HCT116 (cell line): ENCODE measurements around the gene TGFBR3. TPM values are rescaled to one million over a fixed set of nuclear protein-coding genes. Genes with fewer than 3 reads are reported as not detected.

Experiments used
- ATAC-seq: fragments of 200-7000 bp; cut with Tn5 transposase; 2 replicates; pipeline ENCODE4 v1.9.1; 2020; ENCODE audit warnings: mild to moderate bottlenecking, moderate library complexity
- BruUV-seq: library from RNA; stranded (reverse); fragments of 400-500 nt; replicated peaks from 2 replicates; lab custom pipeline; 2021; lab: Mats Ljungman, UMichigan
- CTCF ChIA-PET: fragments of 300-600 bp; sonication (Branson Sonifier 250); formaldehyde crosslinking; loops from one replicate; lab custom pipeline; 2021; ENCODE audit warnings: antibody characterized with exemption; lab: Charles Lee
- POLR2A ChIA-PET: fragments of 300-600, 350-600 bp; sonication (Branson Sonifier 250); formaldehyde crosslinking; loops from one replicate; lab custom pipeline; 2021; ENCODE audit warnings: antibody characterized with exemption; lab: Charles Lee
- RAD21 ChIA-PET, 2 experiments: fragments of 300-600 bp; sonication (Branson Sonifier 250); formaldehyde crosslinking; loops; one replicate each; lab custom pipeline; 2023; ENCODE audit warnings: low total read pairs in 2 of 2; ENCODE audit not compliant: uncharacterized antibody in 2 of 2, unreplicated experiment in 2 of 2, low non-redundant PET in 1 of 2; lab: Charles Lee
- DNase-seq: peaks from one replicate; pipeline ENCODE4 v3.0.0-alpha.2; 2010; ENCODE audit warnings: low read depth, low spot score
- H2AFZ ChIP-seq: fragments of 200-600 bp; shearing (Covaris generic), sonication (generic); 2 replicates; pipeline ENCODE4 v1.6.1; 2017; ENCODE audit warnings: low read depth, mixed run types, mixed read lengths, antibody characterized with exemption, low read length; ENCODE audit not compliant: poor library complexity, severe bottlenecking
- H3K27ac ChIP-seq: 2 replicates; pipeline ENCODE4 v1.5.1; 2012; ENCODE audit warnings: low read depth, low read length
- H3K27me3 ChIP-seq: fragments of 200-600 bp; sonication (generic); 2 replicates; pipeline ENCODE4 v1.6.1; 2016; ENCODE audit warnings: mixed run types, low read length, mixed read lengths; ENCODE audit not compliant: insufficient read depth
- H3K36me3 ChIP-seq, 2 experiments: fragments of 200-500 bp in 1 of 2; fragments of 200-600 bp in 1 of 2; sonication (Bioruptor generic) in 1 of 2; sonication (generic) in 1 of 2; 2 replicates each; pipeline versions ENCODE4 v1.5.1 to v1.6.1; 2014 to 2016; ENCODE audit warnings: low read length in 2 of 2, inconsistent platforms in 1 of 2, mixed read lengths in 1 of 2, mixed run types in 1 of 2; ENCODE audit not compliant: insufficient read depth in 2 of 2, control insufficient read depth in 1 of 2
- H3K4me1 ChIP-seq, 2 experiments: fragments of 200-600 bp in 1 of 2; sonication (generic) in 1 of 2; 2 replicates each; pipeline versions ENCODE4 v1.5.1 to v1.6.1; 2012 to 2017; ENCODE audit warnings: low read length in 2 of 2, inconsistent platforms in 1 of 2, mild to moderate bottlenecking in 1 of 2, mixed read lengths in 1 of 2, mixed run types in 1 of 2, moderate library complexity in 1 of 2; ENCODE audit not compliant: insufficient read depth in 2 of 2, control insufficient read depth in 1 of 2
- H3K4me2 ChIP-seq: fragments of 200-600 bp; sonication (generic); 2 replicates; pipeline ENCODE4 v1.6.1; 2017; ENCODE audit warnings: mixed run types, low read length, mixed read lengths
- H3K4me3 ChIP-seq, 2 experiments: fragments of 200-600 bp in 1 of 2; sonication (generic) in 1 of 2; replicated peaks in 1 of 2; 2 replicates each; pipeline ENCODE4 v1.5.1; 2011 to 2016; ENCODE audit warnings: low read length in 2 of 2, control low read depth in 1 of 2, low read depth in 1 of 2, mild to moderate bottlenecking in 1 of 2, mixed read lengths in 1 of 2, mixed run types in 1 of 2
- H3K79me2 ChIP-seq: fragments of 200-600 bp; sonication (generic); 2 replicates; pipeline ENCODE4 v1.6.1; 2017; ENCODE audit warnings: mild to moderate bottlenecking, mixed run types, low read length, moderate library complexity, mixed read lengths; ENCODE audit not compliant: insufficient read depth
- H3K9ac ChIP-seq: fragments of 200-600 bp; sonication (generic); 2 replicates; pipeline ENCODE4 v1.6.1; 2016; ENCODE audit warnings: low read length, mixed read lengths
- H3K9me2 ChIP-seq: fragments of 200-600 bp; sonication (generic), shearing (Covaris generic); 2 replicates; pipeline ENCODE4 v1.6.1; 2017; ENCODE audit warnings: mixed run types, mild to moderate bottlenecking, moderate library complexity; ENCODE audit not compliant: insufficient read depth
- H3K9me3 ChIP-seq, 2 experiments: fragments of 200-500 bp in 1 of 2; fragments of 200-600 bp in 1 of 2; sonication (Bioruptor generic) in 1 of 2; sonication (generic) in 1 of 2; 2 replicates each; pipeline ENCODE4 v1.6.1; 2014 to 2017; ENCODE audit warnings: low read length in 2 of 2, mixed read lengths in 2 of 2, inconsistent platforms in 1 of 2, low read depth in 1 of 2, mild to moderate bottlenecking in 1 of 2, mixed run types in 1 of 2, moderate library complexity in 1 of 2; ENCODE audit not compliant: control insufficient read depth in 1 of 2, insufficient read depth in 1 of 2
- H4K20me1 ChIP-seq: fragments of 200-600 bp; sonication (generic), shearing (Covaris generic); 2 replicates; pipeline ENCODE4 v1.6.1; 2017; ENCODE audit warnings: mixed run types, mild to moderate bottlenecking, moderate library complexity; ENCODE audit not compliant: insufficient read depth
- ELF1 ChIP-seq: IDR thresholded peaks from 2 replicates; pipeline ENCODE4 v1.6.1; 2012; ENCODE audit warnings: low read depth, borderline replicate concordance
- EZH2 ChIP-seq: fragments of 200-600 bp; sonication (generic); IDR thresholded peaks from 2 replicates; pipeline ENCODE4 v1.6.1; 2017; ENCODE audit warnings: antibody characterized with exemption, mixed run types
- EZH2phosphoT487 ChIP-seq: fragments of 200-600 bp; IDR thresholded peaks from 2 replicates; pipeline ENCODE4 v1.6.1; 2018; ENCODE audit warnings: antibody characterized with exemption, borderline replicate concordance
- FOSL1 ChIP-seq: IDR thresholded peaks from 2 replicates; pipeline ENCODE4 v1.6.1; 2012; ENCODE audit warnings: low read depth
- JUND ChIP-seq: IDR thresholded peaks from 2 replicates; pipeline ENCODE4 v1.6.1; 2012
- POLR2A ChIP-seq: IDR thresholded peaks from 2 replicates; pipeline ENCODE4 v1.7.0; 2011; ENCODE audit warnings: borderline replicate concordance; ENCODE audit not compliant: insufficient read depth, insufficient read length; ENCODE audit errors: extremely low read depth
- RAD21 ChIP-seq: IDR thresholded peaks from 2 replicates; pipeline ENCODE4 v1.6.1; 2012; ENCODE audit warnings: low read depth, mild to moderate bottlenecking
- YY1 ChIP-seq: IDR thresholded peaks from 2 replicates; pipeline ENCODE4 v1.6.1; 2011; ENCODE audit warnings: low read length, low read depth, moderate library complexity, mild to moderate bottlenecking; ENCODE audit not compliant: insufficient replicate concordance; ENCODE audit errors: extremely low read depth
- intact Hi-C: fragments of 100-400 bp; cut with micrococcal nuclease; formaldehyde crosslinking; loops from 2 replicates; pipeline ENCODE4 v1.10.0; 2022
- total RNA-seq: library from RNA; stranded (reverse); gene quantifications from one replicate; pipeline ENCODE4 v1.2.1, GENCODE V29; 2021; ENCODE audit not compliant: unreplicated experiment
- TF ChIP-seq, protein P1 (sequence below): IDR thresholded peaks from 2 replicates; pipeline ENCODE4 v1.6.1; 2012
- TF ChIP-seq, protein P2 (sequence below), 3 experiments: fragments of 200-600 bp in 1 of 3; sonication (generic) in 1 of 3; IDR thresholded peaks in 2 of 3; conservative IDR thresholded peaks in 1 of 3; 2 replicates each; pipeline ENCODE4 v1.5.1; 2012 to 2017; ENCODE audit warnings: low read depth in 2 of 3, low read length in 2 of 3, antibody characterized with exemption in 1 of 3, borderline replicate concordance in 1 of 3, control low read depth in 1 of 3, mild to moderate bottlenecking in 1 of 3, mixed read lengths in 1 of 3, mixed run types in 1 of 3, moderate library complexity in 1 of 3; ENCODE audit not compliant: insufficient read depth in 1 of 3

The TGFBR3 gene
- total RNA-seq, 1 experiment from 2014 or later, result 7.1 TPM

DNA sequence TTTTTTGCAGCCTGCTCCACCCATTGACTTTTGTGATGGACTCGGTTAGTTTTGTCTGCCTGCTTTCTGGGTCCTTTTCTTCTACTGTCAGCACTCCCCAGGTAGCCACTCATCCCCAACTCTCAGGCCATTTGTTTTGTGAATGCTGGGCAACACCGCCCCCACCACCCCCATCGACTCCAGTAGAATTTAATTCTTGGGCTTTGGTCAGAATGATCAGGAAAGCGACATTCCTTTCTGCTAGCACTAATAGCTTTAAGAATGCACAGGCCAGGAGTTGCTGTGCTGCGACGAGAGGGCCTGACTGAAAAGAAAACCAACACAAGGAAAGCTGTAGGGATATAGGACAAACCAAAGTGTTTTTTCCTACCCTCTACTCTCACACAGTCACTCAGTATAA lies 240.9 kb downstream of the TGFBR3 start:
- POLR2A ChIA-PET, result no interaction called here
- Histone ChIP-seq H3K27ac (no peak overlapping the region), H3K27me3 (no peaks in the 10 kb centered on the region), H3K4me1 (no peaks in the 10 kb centered on the region), H3K4me3 (no peak overlapping the region), H3K36me3 (no peaks in the 10 kb centered on the region), H3K4me2 (no peak overlapping the region), H2AFZ (no peak overlapping the region), H3K9ac (no peak overlapping the region), H4K20me1 (no peaks in the 10 kb centered on the region), H3K79me2 (no peaks in the 10 kb centered on the region), H3K9me3 (0 out of 4 replicates have a peak, but pooled peaks cover 0 to 3% of the 10 kb centered on the region in 2 experiments), H3K9me2 (no peaks in the 10 kb centered on the region)
- ATAC-seq (no peak), DNase-seq (no peak)
- RAD21 ChIA-PET, result no interaction called here
- CTCF ChIA-PET, result no interaction called here
- TF ChIP-seq, protein P1, sequence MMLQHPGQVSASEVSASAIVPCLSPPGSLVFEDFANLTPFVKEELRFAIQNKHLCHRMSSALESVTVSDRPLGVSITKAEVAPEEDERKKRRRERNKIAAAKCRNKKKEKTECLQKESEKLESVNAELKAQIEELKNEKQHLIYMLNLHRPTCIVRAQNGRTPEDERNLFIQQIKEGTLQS, result no peak
- no peak for TF ChIP-seq YY1
- TF ChIP-seq ELF1, result no peak
- TF ChIP-seq POLR2A, result no peak
- TF ChIP-seq FOSL1, result no peak
- TF ChIP-seq EZH2phosphoT487, result no peak
- no peak for TF ChIP-seq JUND
- TF ChIP-seq RAD21, result no peak
- no peak for TF ChIP-seq EZH2
- TF ChIP-seq, protein P2, sequence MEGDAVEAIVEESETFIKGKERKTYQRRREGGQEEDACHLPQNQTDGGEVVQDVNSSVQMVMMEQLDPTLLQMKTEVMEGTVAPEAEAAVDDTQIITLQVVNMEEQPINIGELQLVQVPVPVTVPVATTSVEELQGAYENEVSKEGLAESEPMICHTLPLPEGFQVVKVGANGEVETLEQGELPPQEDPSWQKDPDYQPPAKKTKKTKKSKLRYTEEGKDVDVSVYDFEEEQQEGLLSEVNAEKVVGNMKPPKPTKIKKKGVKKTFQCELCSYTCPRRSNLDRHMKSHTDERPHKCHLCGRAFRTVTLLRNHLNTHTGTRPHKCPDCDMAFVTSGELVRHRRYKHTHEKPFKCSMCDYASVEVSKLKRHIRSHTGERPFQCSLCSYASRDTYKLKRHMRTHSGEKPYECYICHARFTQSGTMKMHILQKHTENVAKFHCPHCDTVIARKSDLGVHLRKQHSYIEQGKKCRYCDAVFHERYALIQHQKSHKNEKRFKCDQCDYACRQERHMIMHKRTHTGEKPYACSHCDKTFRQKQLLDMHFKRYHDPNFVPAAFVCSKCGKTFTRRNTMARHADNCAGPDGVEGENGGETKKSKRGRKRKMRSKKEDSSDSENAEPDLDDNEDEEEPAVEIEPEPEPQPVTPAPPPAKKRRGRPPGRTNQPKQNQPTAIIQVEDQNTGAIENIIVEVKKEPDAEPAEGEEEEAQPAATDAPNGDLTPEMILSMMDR (IDR thresholded peaks at IDR 0.05 in 2 of 3, conservative IDR thresholded peaks at IDR 0.05 in 1 of 3; ENCODE audit: borderline replicate concordance in 1 of 3, insufficient read depth in 1 of 3, low read depth in 2 of 3, low read length in 2 of 3), result no peak
- intact Hi-C loops, result no loop called here
- BruUV-seq, result no TSS peak
